IMR-90 (cell line): ENCODE data around the gene KIAA1586. TPM values are rescaled to one million over a fixed set of nuclear protein-coding genes. Genes with fewer than 3 reads are reported as not detected.

ENCODE experiments used
- ATAC-seq: fragments of 200-7000 bp; cut with Tn5 transposase; 2 replicates; pipeline ENCODE4 v1.9.1; 2020; ENCODE audit warnings: low read depth, mild to moderate bottlenecking, moderate library complexity
- BruUV-seq: library from RNA; stranded (reverse); fragments of 400-500 nt; replicated peaks from 2 replicates; lab custom pipeline; 2021; lab: Mats Ljungman, UMichigan
- CTCF ChIA-PET: fragments of 300-600 bp; formaldehyde crosslinking; extraction: SDS; loops from one replicate; lab custom pipeline; 2021; ENCODE audit warnings: antibody characterized with exemption; lab: Yijun Ruan, JAX
- POLR2A ChIA-PET: fragments of 300-600 bp; sonication (Branson Sonifier 250); formaldehyde crosslinking; loops from one replicate; lab custom pipeline; 2022; ENCODE audit warnings: antibody characterized with exemption; ENCODE audit not compliant: unreplicated experiment; lab: Charles Lee
- DNase-seq: peaks from one replicate; pipeline ENCODE4 v3.0.0; 2013
- H2AFZ ChIP-seq: replicated peaks from 2 replicates; pipeline ENCODE3; 2013; ENCODE audit warnings: low read length, mild to moderate bottlenecking; ENCODE audit not compliant: poor library complexity
- H2AK5ac ChIP-seq: 2 replicates; pipeline ENCODE4 v1.6.1; 2013; ENCODE audit warnings: low read depth, low read length, inconsistent platforms
- H2AK9ac ChIP-seq: replicated peaks from 2 replicates; pipeline ENCODE3; 2013; ENCODE audit warnings: mild to moderate bottlenecking, low read depth, low read length, moderate library complexity; ENCODE audit not compliant: poor library complexity
- H2BK120ac ChIP-seq: 2 replicates; pipeline ENCODE4 v1.6.1; 2013; ENCODE audit warnings: low read depth, low read length, inconsistent platforms
- H2BK15ac ChIP-seq: 3 replicates; pipeline ENCODE4 v1.6.1; 2013; ENCODE audit warnings: low read depth, low read length, inconsistent platforms
- H2BK20ac ChIP-seq: 2 replicates; pipeline ENCODE4 v1.6.1; 2013; ENCODE audit warnings: low read depth, mild to moderate bottlenecking, inconsistent platforms, low read length, moderate library complexity
- H2BK5ac ChIP-seq: 2 replicates; pipeline ENCODE4 v1.6.1; 2013; ENCODE audit warnings: mild to moderate bottlenecking, low read depth, low read length, inconsistent platforms; ENCODE audit not compliant: poor library complexity, severe bottlenecking
- H3K14ac ChIP-seq: replicated peaks from 2 replicates; pipeline ENCODE4 v1.6.1; 2013; ENCODE audit warnings: low read depth, low read length, inconsistent platforms
- H3K18ac ChIP-seq: 2 replicates; pipeline ENCODE4 v1.6.1; 2013; ENCODE audit warnings: low read depth, low read length, control low read depth
- H3K23ac ChIP-seq: 2 replicates; pipeline ENCODE4 v1.6.1; 2013; ENCODE audit warnings: low read depth, low read length, inconsistent platforms
- H3K27ac ChIP-seq: 2 replicates; pipeline ENCODE4 v1.5.1; 2013; ENCODE audit warnings: mild to moderate bottlenecking, control low read depth, low read length; ENCODE audit not compliant: insufficient read depth
- H3K27me3 ChIP-seq: 2 replicates; pipeline ENCODE4 v1.6.1; 2013; ENCODE audit warnings: low read length; ENCODE audit not compliant: control insufficient read depth, insufficient read depth
- H3K36me3 ChIP-seq: 2 replicates; pipeline ENCODE4 v1.6.1; 2013; ENCODE audit warnings: low read length, mixed read lengths; ENCODE audit not compliant: control insufficient read depth, insufficient read depth
- H3K4ac ChIP-seq: 2 replicates; pipeline ENCODE4 v1.6.1; 2013; ENCODE audit warnings: low read depth, low read length, inconsistent platforms
- H3K4me1 ChIP-seq: 2 replicates; pipeline ENCODE4 v1.6.1; 2013; ENCODE audit warnings: low read length, mixed read lengths; ENCODE audit not compliant: control insufficient read depth, insufficient read depth
- H3K4me2 ChIP-seq: 2 replicates; pipeline ENCODE4 v1.6.1; 2013; ENCODE audit warnings: low read depth, mild to moderate bottlenecking, control low read depth, low read length, moderate library complexity
- H3K4me3 ChIP-seq: 2 replicates; pipeline ENCODE4 v1.5.1; 2013; ENCODE audit warnings: low read depth, mild to moderate bottlenecking, control low read depth, low read length, moderate library complexity; ENCODE audit not compliant: insufficient read depth
- H3K56ac ChIP-seq: 2 replicates; pipeline ENCODE4 v1.6.1; 2013; ENCODE audit warnings: low read length, inconsistent platforms; ENCODE audit not compliant: insufficient read depth; ENCODE audit errors: extremely low read depth
- H3K79me1 ChIP-seq, 2 experiments: 2 replicates each; pipeline ENCODE4 v1.6.1; 2013; ENCODE audit warnings: low read length in 2 of 2, inconsistent platforms in 1 of 2, low read depth in 1 of 2
- H3K9ac ChIP-seq: 2 replicates; pipeline ENCODE4 v1.6.1; 2013; ENCODE audit warnings: low read depth, low read length, control low read depth
- H3K9me1 ChIP-seq: 2 replicates; pipeline ENCODE4 v1.6.1; 2013; ENCODE audit warnings: low read length, inconsistent platforms; ENCODE audit not compliant: insufficient read depth
- H3K9me3 ChIP-seq: 2 replicates; pipeline ENCODE4 v1.6.1; 2013; ENCODE audit warnings: low read length; ENCODE audit not compliant: control insufficient read depth, insufficient read depth
- H4K20me1 ChIP-seq: 2 replicates; pipeline ENCODE4 v1.6.1; 2013; ENCODE audit warnings: low read length, inconsistent platforms; ENCODE audit not compliant: insufficient read depth
- H4K5ac ChIP-seq: 2 replicates; pipeline ENCODE4 v1.6.1; 2013; ENCODE audit warnings: mild to moderate bottlenecking, low read depth, low read length, control low read depth
- H4K8ac ChIP-seq, 2 experiments: 2 replicates each; pipeline ENCODE4 v1.6.1; 2013; ENCODE audit warnings: low read depth in 2 of 2, low read length in 2 of 2, control low read depth in 1 of 2, inconsistent platforms in 1 of 2
- H4K91ac ChIP-seq: 2 replicates; pipeline ENCODE4 v1.6.1; 2013; ENCODE audit warnings: low read depth, low read length, inconsistent platforms; ENCODE audit not compliant: insufficient read depth
- BHLHE40 ChIP-seq: fragments of 150-350 bp; IDR thresholded peaks from 2 replicates; pipeline ENCODE4 v1.6.1; 2016; ENCODE audit warnings: mild to moderate bottlenecking, low read depth, low read length
- CHD1 ChIP-seq: IDR thresholded peaks from 2 replicates; pipeline ENCODE4 v1.6.1; 2012; ENCODE audit warnings: low read depth, low read length, improper control_type of control experiment
- FOS ChIP-seq: fragments of 150-350 bp; IDR thresholded peaks from 2 replicates; pipeline ENCODE4 v1.6.1; 2016; ENCODE audit warnings: low read depth, low read length
- MAZ ChIP-seq: IDR thresholded peaks from 2 replicates; pipeline ENCODE4 v1.6.1; 2012; ENCODE audit warnings: low read depth, mild to moderate bottlenecking, low read length, improper control_type of control experiment, moderate library complexity, borderline replicate concordance
- MXI1 ChIP-seq: IDR thresholded peaks from 2 replicates; pipeline ENCODE4 v1.6.1; 2012; ENCODE audit warnings: low read depth, mild to moderate bottlenecking, low read length, moderate library complexity, borderline replicate concordance
- NFE2L2 ChIP-seq: fragments of 150-350 bp; IDR thresholded peaks from 2 replicates; pipeline ENCODE4 v1.6.1; 2016; ENCODE audit warnings: low read depth, mild to moderate bottlenecking, low read length
- RFX5 ChIP-seq: IDR thresholded peaks from 2 replicates; pipeline ENCODE4 v1.8.0; 2012; ENCODE audit warnings: low read depth, mild to moderate bottlenecking, low read length, moderate library complexity
- SMC3 ChIP-seq: fragments of 150-350 bp; IDR thresholded peaks from 2 replicates; pipeline ENCODE4 v1.6.1; 2016; ENCODE audit warnings: low read depth, mild to moderate bottlenecking, antibody characterized with exemption, low read length, moderate library complexity
- WGBS, 2 experiments: methylation state at CpG; one replicate each; pipeline versions ENCODE4 v1.1.5 to v1.1.7; 2013; ENCODE audit warnings: missing lambda C conversion rate in 2 of 2; ENCODE audit not compliant: insufficient read length in 1 of 2; ENCODE audit errors: extremely low coverage in 2 of 2; 5-methylcytosine and 5-hydroxymethylcytosine counted together
- dilution Hi-C: fragments of 300-500 bp; cut with HindIII; formaldehyde crosslinking; loops from one replicate; pipeline ENCODE4 v1.14.3; 2018; ENCODE audit warnings: low sequenced_read_pairs; ENCODE audit not compliant: unreplicated experiment
- in situ Hi-C: fragments of 300-500 bp; cut with MboI; formaldehyde crosslinking; loops from 3 replicates; pipeline ENCODE4 v1.14.3; 2019; ENCODE audit warnings: low sequenced_read_pairs, inconsistent platforms, mixed read lengths
- intact Hi-C: fragments of 100-400 bp; cut with micrococcal nuclease; formaldehyde crosslinking; loops from 2 replicates; pipeline ENCODE4 v1.10.0; 2022
- polyA plus RNA-seq, 3 experiments: library from polyadenylated mRNA; depleted of rRNA; stranded (reverse); fragments of >200 nt; gene quantifications; 2 replicates each; pipeline ENCODE4 v1.2.3, GENCODE V29; 2012; ENCODE audit warnings: low replicate concordance in 1 of 3
- total RNA-seq: library from RNA; depleted of rRNA; stranded (reverse); fragments of >200 nt; gene quantifications from 2 replicates; pipeline ENCODE4 v1.2.3, GENCODE V29; 2012
- TF ChIP-seq, protein P1 (sequence below): fragments of 150-350 bp; IDR thresholded peaks from 2 replicates; pipeline ENCODE4 v1.6.1; 2016; ENCODE audit warnings: low read depth, mild to moderate bottlenecking, low read length, moderate library complexity, borderline replicate concordance

The KIAA1586 gene
- total and polyA plus RNA-seq, 2 of the 4 experiments (the other 2 are of a cell fraction): 3.6 to 3.8 TPM

DNA sequence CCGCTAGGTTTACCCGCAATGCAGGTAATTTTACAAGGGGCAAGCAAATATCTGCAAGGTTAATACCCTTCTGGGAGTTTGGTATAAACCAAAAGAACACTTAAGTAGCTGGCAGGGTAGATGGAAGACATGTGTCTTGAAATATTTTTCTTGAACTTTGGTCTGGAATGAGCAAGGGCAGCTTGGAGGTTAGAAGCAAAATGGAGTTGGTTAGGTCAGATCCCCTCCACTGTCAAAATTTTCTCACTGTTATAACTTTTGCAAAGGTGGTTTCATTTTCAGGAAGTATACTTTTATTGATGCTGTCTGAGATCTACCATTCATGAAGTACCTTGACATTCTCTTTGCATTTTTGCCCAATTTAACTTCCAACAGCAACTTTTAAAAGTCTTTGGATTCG is 13.3 kb upstream of the KIAA1586 start:
- H2BK20ac ChIP-seq: no peak overlapping the region
- intact Hi-C loops: no loop called here

More for the DNA sequence above, 13.3 kb upstream of the KIAA1586 start:
- Histone ChIP-seq H2BK15ac (no peak overlapping the region), H3K27me3 (no peaks in the 10 kb centered on the region; the same call in 1 of the 2 replicates), H3K36me3 (no peaks in the 10 kb centered on the region), H3K4me3 (no peak overlapping the region), H3K18ac (no peak overlapping the region), H3K9me1 (no peaks in the 10 kb centered on the region), H4K20me1 (no peaks in the 10 kb centered on the region), H2AFZ (no peak overlapping the region), H4K8ac (no peak overlapping the region), H3K14ac (no peak overlapping the region), H3K27ac (no peak overlapping the region), H3K4ac (no peak overlapping the region), H2BK5ac (no peak overlapping the region), H3K4me2 (no peak overlapping the region), H4K91ac (no peak overlapping the region), H3K9ac (no peak overlapping the region), H3K9me3 (no peaks in the 10 kb centered on the region), H2BK120ac (no peak overlapping the region), H3K79me1 (no peaks in the 10 kb centered on the region), H4K5ac (no peak overlapping the region), H2AK9ac (no peak overlapping the region), H3K4me1 (no peaks in the 10 kb centered on the region), H3K56ac (no peak overlapping the region), H3K23ac (no peak overlapping the region), H2AK5ac (no peak overlapping the region)
- POLR2A ChIA-PET: no interaction called here
- dilution Hi-C loops (no loop called here), in situ Hi-C loops (loop anchor here (10.0 kb wide), 1 partner anchor 118 kb away; no protein-coding TSS in a partner anchor)
- TF ChIP-seq NFE2L2: no peak
- no peak for TF ChIP-seq SMC3
- TF ChIP-seq FOS: no peak
- TF ChIP-seq, protein P1, sequence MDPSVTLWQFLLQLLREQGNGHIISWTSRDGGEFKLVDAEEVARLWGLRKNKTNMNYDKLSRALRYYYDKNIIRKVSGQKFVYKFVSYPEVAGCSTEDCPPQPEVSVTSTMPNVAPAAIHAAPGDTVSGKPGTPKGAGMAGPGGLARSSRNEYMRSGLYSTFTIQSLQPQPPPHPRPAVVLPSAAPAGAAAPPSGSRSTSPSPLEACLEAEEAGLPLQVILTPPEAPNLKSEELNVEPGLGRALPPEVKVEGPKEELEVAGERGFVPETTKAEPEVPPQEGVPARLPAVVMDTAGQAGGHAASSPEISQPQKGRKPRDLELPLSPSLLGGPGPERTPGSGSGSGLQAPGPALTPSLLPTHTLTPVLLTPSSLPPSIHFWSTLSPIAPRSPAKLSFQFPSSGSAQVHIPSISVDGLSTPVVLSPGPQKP: no peak
- TF ChIP-seq RFX5: no peak
- TF ChIP-seq CHD1: no peak
- TF ChIP-seq MAZ: no peak
- TF ChIP-seq BHLHE40: no peak
- no peak for TF ChIP-seq MXI1
- WGBS, 2 experiments: no CpG with 5 or more reads among the region's 3 CpGs
- CTCF ChIA-PET: no interaction called here
- DNase-seq (no peak), ATAC-seq (no peak)
- no TSS peak for BruUV-seq
